Endothelial cell of umbilical vein (primary cell): ENCODE measurements around the gene KATNIP. TPM values are rescaled to one million over a fixed set of nuclear protein-coding genes. Genes with fewer than 3 reads are reported as not detected.

Experiments used
- BruUV-seq: library from RNA; stranded (reverse); fragments of 400-500 nt; replicated peaks from 2 replicates; lab custom pipeline; 2021; lab: Mats Ljungman, UMichigan
- CTCF ChIA-PET: fragments of 300-600, 350-600 bp; sonication (Branson Sonifier 250); formaldehyde crosslinking; loops from one replicate; lab custom pipeline; 2021; ENCODE audit warnings: antibody characterized with exemption, inconsistent platforms; lab: Charles Lee
- POLR2A ChIA-PET: fragments of 300-600, 350-600 bp; sonication (Branson Sonifier 250); formaldehyde crosslinking; loops from one replicate; lab custom pipeline; 2021; ENCODE audit warnings: antibody characterized with exemption, inconsistent platforms; lab: Charles Lee
- DNase-seq: peaks from one replicate; pipeline ENCODE4 v3.0.0-alpha.2; 2011; ENCODE audit warnings: low read depth, low spot score
- FAIRE-seq: peaks from 2 replicates; lab custom pipeline; 2011; peaks lifted over from hg19 to GRCh38; lab: Jason Lieb, UNC
- H2AFZ ChIP-seq: 2 replicates; pipeline ENCODE4 v1.6.0; 2012; ENCODE audit warnings: low read depth, low read length, control low read depth, inconsistent platforms
- H3K27ac ChIP-seq: 2 replicates; pipeline ENCODE4 v1.5.1; 2011; ENCODE audit warnings: low read depth, mild to moderate bottlenecking, control low read depth, low read length, moderate library complexity; ENCODE audit not compliant: insufficient read depth
- H3K27me3 ChIP-seq, 2 experiments: 2 replicates each; pipeline versions ENCODE4 v1.6.0 to v1.6.1; 2011; ENCODE audit warnings: low read length in 2 of 2, mixed read lengths in 1 of 2; ENCODE audit not compliant: control insufficient read depth in 2 of 2, insufficient read depth in 2 of 2
- H3K36me3 ChIP-seq, 2 experiments: 2 replicates in 1 of 2; 3 replicates in 1 of 2; pipeline ENCODE4 v1.5.1; 2011; ENCODE audit warnings: low read length in 2 of 2, mild to moderate bottlenecking in 1 of 2, moderate library complexity in 1 of 2; ENCODE audit not compliant: control insufficient read depth in 2 of 2, insufficient read depth in 2 of 2; ENCODE audit errors: extremely low read depth in 1 of 2
- H3K4me1 ChIP-seq: 3 replicates; pipeline ENCODE4 v1.5.1; 2011; ENCODE audit warnings: mild to moderate bottlenecking, low read length; ENCODE audit not compliant: control insufficient read depth, insufficient read depth; ENCODE audit errors: extremely low read depth
- H3K4me2 ChIP-seq: 2 replicates; pipeline ENCODE4 v1.6.1; 2011; ENCODE audit warnings: low read length, control low read depth, mixed read lengths; ENCODE audit not compliant: insufficient read depth
- H3K4me3 ChIP-seq, 3 experiments: fragments of 200-600 bp in 1 of 3; sonication (generic), shearing (Covaris generic) in 1 of 3; replicated peaks in 1 of 3; 2 replicates each; pipeline ENCODE4 v1.5.1; 2011 to 2016; ENCODE audit warnings: control low read depth in 3 of 3, low read length in 3 of 3, mild to moderate bottlenecking in 2 of 3, inconsistent platforms in 1 of 3, low read depth in 1 of 3, moderate library complexity in 1 of 3; ENCODE audit not compliant: insufficient read depth in 1 of 3
- H3K79me2 ChIP-seq: 2 replicates; pipeline ENCODE4 v1.6.0; 2012; ENCODE audit warnings: low read length, inconsistent platforms; ENCODE audit not compliant: control insufficient read depth, insufficient read depth
- H3K9ac ChIP-seq: replicated peaks from 2 replicates; pipeline ENCODE3; 2011; ENCODE audit warnings: low read length, control low read depth; ENCODE audit not compliant: insufficient read depth; ENCODE audit errors: extremely low read depth
- H3K9me1 ChIP-seq: replicated peaks from 3 replicates; pipeline ENCODE4 v1.6.0; 2011; ENCODE audit warnings: mild to moderate bottlenecking, low read length; ENCODE audit not compliant: control insufficient read depth, insufficient read depth; ENCODE audit errors: extremely low read depth
- H3K9me3 ChIP-seq: replicated peaks from 2 replicates; pipeline ENCODE4 v1.5.1; 2012; ENCODE audit warnings: low read length, inconsistent platforms; ENCODE audit not compliant: control insufficient read depth, insufficient read depth
- H4K20me1 ChIP-seq: replicated peaks from 2 replicates; pipeline ENCODE3; 2011; ENCODE audit warnings: mild to moderate bottlenecking, low read length; ENCODE audit not compliant: control insufficient read depth, insufficient read depth; ENCODE audit errors: extremely low read depth
- EZH2 ChIP-seq: IDR thresholded peaks from 2 replicates; pipeline ENCODE4 v1.6.1; 2012; ENCODE audit warnings: borderline replicate concordance, low read depth, mild to moderate bottlenecking, moderate library complexity, low read length, inconsistent platforms; ENCODE audit not compliant: severe bottlenecking
- FOS ChIP-seq: IDR thresholded peaks from 2 replicates; pipeline ENCODE4 v1.6.1; 2011; ENCODE audit warnings: mild to moderate bottlenecking, low read length, moderate library complexity, borderline replicate concordance; ENCODE audit not compliant: insufficient read depth
- GATA2 ChIP-seq: IDR thresholded peaks from 2 replicates; pipeline ENCODE4 v1.7.0; 2011; ENCODE audit warnings: low read depth, mild to moderate bottlenecking, moderate library complexity, mixed read lengths, low read length; ENCODE audit not compliant: insufficient read length, insufficient read depth
- JUN ChIP-seq: IDR thresholded peaks from 2 replicates; pipeline ENCODE4 v1.6.1; 2011; ENCODE audit warnings: borderline replicate concordance, low read depth; ENCODE audit not compliant: insufficient read length, insufficient read depth
- MAX ChIP-seq: IDR thresholded peaks from 2 replicates; pipeline ENCODE4 v1.6.1; 2011; ENCODE audit not compliant: insufficient read depth, insufficient read length
- MYC ChIP-seq: IDR thresholded peaks from one replicate; pipeline ENCODE4 v1.6.1; 2011; ENCODE audit warnings: mild to moderate bottlenecking, low read depth, low read length
- POLR2A ChIP-seq: IDR thresholded peaks from 2 replicates; pipeline ENCODE4 v1.6.1; 2012; ENCODE audit warnings: low read depth, mild to moderate bottlenecking, control low read depth, low read length
- POLR2AphosphoS5 ChIP-seq: IDR thresholded peaks from 2 replicates; pipeline ENCODE4 v1.6.1; 2012; ENCODE audit warnings: low read depth, mild to moderate bottlenecking, control low read depth, low read length, moderate library complexity; ENCODE audit not compliant: insufficient read depth
- dilution Hi-C: fragments of 300-500 bp; cut with MboI; formaldehyde crosslinking; loops from one replicate; pipeline ENCODE4 v1.15.0; 2019; ENCODE audit warnings: low sequenced_read_pairs; ENCODE audit not compliant: extremely low pct_ligation_motif_present
- intact Hi-C: fragments of 100-400 bp; cut with micrococcal nuclease; formaldehyde crosslinking; loops from one replicate; pipeline ENCODE4 v1.10.0; 2022
- polyA plus RNA-seq, 4 experiments: library from polyadenylated mRNA; depleted of rRNA in 3 of 4; stranded (reverse) in 3 of 4; unstranded in 1 of 4; fragments of >200 nt; gene quantifications; 2 replicates each; pipeline versions ENCODE4 v1.2.1 to v1.2.3, GENCODE V29; 2011 to 2012; ENCODE audit warnings: missing spikeins in 1 of 4
- total RNA-seq: library from RNA; stranded (reverse); gene quantifications from 2 replicates; pipeline ENCODE4 v1.2.3, GENCODE V29; 2021
- TF ChIP-seq, protein P1 (sequence below), 2 donors: IDR thresholded peaks; 1 replicate in 1 of 2; 2 replicates in 1 of 2; pipeline ENCODE4 v1.5.1; 2011; ENCODE audit warnings: low read length in 2 of 2, mild to moderate bottlenecking in 2 of 2, moderate library complexity in 2 of 2, control low read depth in 1 of 2, inconsistent platforms in 1 of 2, low read depth in 1 of 2; ENCODE audit not compliant: insufficient read depth in 1 of 2; ENCODE audit errors: extremely low read depth in 1 of 2

Gene KATNIP
- total and polyA plus RNA-seq, 2 donors (not counting 3 experiments of a cell fraction or from before 2014, with no cell fraction given), result 14.7 to 30.7 TPM

DNA sequence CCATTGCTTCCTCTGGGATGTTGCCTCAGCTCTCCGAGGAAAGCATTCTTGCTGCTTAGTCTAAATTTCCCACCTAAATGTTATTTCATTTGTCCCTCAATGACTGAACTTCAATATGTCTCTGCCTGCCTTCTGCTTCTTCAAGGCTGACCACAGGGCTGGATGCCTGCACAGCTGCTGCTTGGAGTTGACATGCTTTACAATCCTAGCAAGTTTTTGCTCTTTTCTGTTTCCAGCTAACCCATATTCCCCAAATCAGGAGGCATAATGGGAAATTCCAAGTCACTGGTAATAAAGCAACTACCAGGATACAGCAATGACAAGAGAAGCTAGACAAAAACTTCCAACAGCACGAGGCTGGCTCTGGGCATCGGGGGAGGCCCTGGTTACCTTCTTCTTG is 49.1 kb upstream of the KATNIP start:
- intact Hi-C loops, result no loop called here
- Histone ChIP-seq H3K27me3 (no peaks in the 10 kb centered on the region), H3K27ac (no peak overlapping the region), H2AFZ (no peak overlapping the region), H3K4me2 (no peak overlapping the region), H3K9ac (no peak overlapping the region), H3K4me1 (no peaks in the 10 kb centered on the region), H3K9me3 (no peaks in the 10 kb centered on the region), H4K20me1 (no peaks in the 10 kb centered on the region), H3K4me3 (no peak overlapping the region), H3K36me3 (peaks cover 39 to 79% of the 10 kb centered on the region in 2 experiments), H3K79me2 (no peaks in the 10 kb centered on the region), H3K9me1 (no peaks in the 10 kb centered on the region)
- TF ChIP-seq FOS, result no peak
- TF ChIP-seq POLR2A, result no peak
- TF ChIP-seq MAX, result no peak
- TF ChIP-seq, protein P1, sequence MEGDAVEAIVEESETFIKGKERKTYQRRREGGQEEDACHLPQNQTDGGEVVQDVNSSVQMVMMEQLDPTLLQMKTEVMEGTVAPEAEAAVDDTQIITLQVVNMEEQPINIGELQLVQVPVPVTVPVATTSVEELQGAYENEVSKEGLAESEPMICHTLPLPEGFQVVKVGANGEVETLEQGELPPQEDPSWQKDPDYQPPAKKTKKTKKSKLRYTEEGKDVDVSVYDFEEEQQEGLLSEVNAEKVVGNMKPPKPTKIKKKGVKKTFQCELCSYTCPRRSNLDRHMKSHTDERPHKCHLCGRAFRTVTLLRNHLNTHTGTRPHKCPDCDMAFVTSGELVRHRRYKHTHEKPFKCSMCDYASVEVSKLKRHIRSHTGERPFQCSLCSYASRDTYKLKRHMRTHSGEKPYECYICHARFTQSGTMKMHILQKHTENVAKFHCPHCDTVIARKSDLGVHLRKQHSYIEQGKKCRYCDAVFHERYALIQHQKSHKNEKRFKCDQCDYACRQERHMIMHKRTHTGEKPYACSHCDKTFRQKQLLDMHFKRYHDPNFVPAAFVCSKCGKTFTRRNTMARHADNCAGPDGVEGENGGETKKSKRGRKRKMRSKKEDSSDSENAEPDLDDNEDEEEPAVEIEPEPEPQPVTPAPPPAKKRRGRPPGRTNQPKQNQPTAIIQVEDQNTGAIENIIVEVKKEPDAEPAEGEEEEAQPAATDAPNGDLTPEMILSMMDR (IDR thresholded peaks at IDR 0.05; ENCODE audit: extremely low read depth in 1 of 2, insufficient read depth in 1 of 2, low read depth in 1 of 2, low read length in 2 of 2), result no peak
- TF ChIP-seq GATA2, result no peak
- TF ChIP-seq EZH2, result no peak
- TF ChIP-seq POLR2AphosphoS5, result no peak
- TF ChIP-seq JUN, result no peak
- TF ChIP-seq MYC, result no peak
- DNase-seq (no peak), FAIRE-seq (no peak)
- dilution Hi-C loops, result no loop called here
- POLR2A ChIA-PET, result no interaction called here
- CTCF ChIA-PET, result interaction anchor here (1.8 kb wide), 1 partner anchor 15 kb away, joined by 6 read pairs; no protein-coding TSS in a partner anchor
- BruUV-seq, result no TSS peak
